ENCODE measurements around the gene PTPN1.

Gene PTPN1

DNA sequence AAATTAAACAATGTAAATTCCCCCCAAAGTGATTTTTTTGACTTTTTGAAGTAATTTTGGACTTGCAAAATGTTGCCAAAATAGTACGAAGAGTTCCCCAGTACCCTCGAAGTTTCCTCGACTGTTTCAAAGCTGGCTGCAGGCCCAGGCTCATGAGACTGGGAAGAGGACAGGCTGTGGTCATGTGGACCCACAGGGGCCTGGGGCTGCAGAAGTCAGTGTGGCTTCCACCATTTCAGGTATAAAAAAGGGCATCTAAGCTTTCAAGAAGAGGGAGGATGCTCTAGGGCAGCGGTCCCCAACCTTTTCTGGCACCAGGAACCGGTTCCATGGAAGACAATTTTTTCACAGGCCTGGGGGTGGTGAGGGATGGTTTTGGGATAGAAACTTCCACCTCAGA lies 75.0 kb downstream of the PTPN1 start:
- DNase-seq (ENCODE audit: extremely low read depth, insufficient read length): no peak
- H3K4me3 ChIP-seq (replicated peaks; ENCODE audit: low read depth, low read length): no peak overlapping the region
- TF ChIP-seq, protein P1, sequence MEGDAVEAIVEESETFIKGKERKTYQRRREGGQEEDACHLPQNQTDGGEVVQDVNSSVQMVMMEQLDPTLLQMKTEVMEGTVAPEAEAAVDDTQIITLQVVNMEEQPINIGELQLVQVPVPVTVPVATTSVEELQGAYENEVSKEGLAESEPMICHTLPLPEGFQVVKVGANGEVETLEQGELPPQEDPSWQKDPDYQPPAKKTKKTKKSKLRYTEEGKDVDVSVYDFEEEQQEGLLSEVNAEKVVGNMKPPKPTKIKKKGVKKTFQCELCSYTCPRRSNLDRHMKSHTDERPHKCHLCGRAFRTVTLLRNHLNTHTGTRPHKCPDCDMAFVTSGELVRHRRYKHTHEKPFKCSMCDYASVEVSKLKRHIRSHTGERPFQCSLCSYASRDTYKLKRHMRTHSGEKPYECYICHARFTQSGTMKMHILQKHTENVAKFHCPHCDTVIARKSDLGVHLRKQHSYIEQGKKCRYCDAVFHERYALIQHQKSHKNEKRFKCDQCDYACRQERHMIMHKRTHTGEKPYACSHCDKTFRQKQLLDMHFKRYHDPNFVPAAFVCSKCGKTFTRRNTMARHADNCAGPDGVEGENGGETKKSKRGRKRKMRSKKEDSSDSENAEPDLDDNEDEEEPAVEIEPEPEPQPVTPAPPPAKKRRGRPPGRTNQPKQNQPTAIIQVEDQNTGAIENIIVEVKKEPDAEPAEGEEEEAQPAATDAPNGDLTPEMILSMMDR (IDR thresholded peaks at IDR 0.05; ENCODE audit: insufficient read depth, low read length, poor library complexity, severe bottlenecking): no peak
- H3K36me3 ChIP-seq (ENCODE audit: control insufficient read depth, insufficient read depth, low read length): peaks cover 53% of the 10 kb centered on the region
- no peaks in the 10 kb centered on the region for H3K27me3 ChIP-seq (replicated peaks; ENCODE audit: control insufficient read depth, insufficient read depth, low read length)

DNA sequence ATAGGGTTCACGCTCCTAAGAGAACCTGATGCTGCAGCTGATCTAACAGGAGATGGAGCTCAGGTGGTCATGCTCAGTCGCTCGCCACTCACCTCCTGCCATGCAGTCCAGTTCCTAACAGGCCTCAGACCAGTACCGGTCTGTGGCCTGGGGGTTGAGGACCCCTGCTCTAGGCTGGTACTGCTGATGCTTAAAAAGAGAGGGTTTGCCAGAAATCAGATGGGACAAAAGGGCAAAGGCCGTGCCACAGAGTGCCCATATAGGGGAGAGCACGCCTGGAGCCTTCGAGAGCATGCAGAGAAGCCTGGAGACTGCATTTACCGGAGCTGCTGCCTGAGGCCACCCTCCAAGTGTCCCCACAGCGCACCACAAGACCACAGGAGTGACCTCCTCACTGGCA lies 75.5 kb downstream of the PTPN1 start:
- no peak for DNase-seq (ENCODE audit: extremely low read depth, insufficient read length)

DNA sequence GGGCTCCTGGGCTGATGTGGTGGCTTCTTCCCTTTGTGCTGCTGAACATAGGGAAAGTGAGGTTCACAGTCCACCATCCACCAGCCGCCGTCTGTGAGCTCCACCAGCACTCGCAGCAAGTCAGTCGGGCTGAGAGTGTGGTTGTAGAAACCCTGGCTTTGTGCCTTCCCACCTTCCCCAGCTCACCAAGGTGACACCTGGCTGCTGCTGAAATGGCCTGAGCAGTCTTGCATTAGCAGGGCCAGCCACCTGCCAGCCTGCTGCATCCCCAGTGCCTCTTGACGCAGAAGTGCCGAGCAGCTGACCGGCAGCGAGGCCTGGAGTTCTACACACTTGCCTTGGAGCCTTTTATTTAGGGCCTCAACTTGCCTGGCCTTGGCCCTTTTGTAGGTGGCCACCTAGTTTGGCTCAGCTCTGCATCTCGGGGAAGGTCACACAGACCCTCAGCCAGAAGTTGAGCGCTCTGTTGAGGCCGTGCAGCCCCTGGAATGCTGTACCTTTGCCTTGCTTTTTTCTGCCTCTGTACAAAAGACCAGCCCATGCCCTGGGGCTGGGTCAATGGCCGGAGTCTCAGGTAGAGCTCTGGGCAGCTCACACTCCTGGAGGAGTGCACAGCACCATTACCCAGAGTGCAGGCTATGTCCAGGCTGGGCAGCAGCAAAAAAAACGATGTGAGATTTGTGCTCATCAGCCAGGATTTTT lies 76.5 kb downstream of the PTPN1 start:
- Histone ChIP-seq H3K4me3 (replicated peaks; ENCODE audit: low read depth, low read length) (no peak overlapping the region), H3K27me3 (replicated peaks; ENCODE audit: control insufficient read depth, insufficient read depth, low read length) (no peaks in the 10 kb centered on the region), H3K36me3 (ENCODE audit: control insufficient read depth, insufficient read depth, low read length) (peaks cover 43% of the 10 kb centered on the region)
- TF ChIP-seq, protein P1 (IDR thresholded peaks at IDR 0.05; ENCODE audit: insufficient read depth, low read length, poor library complexity, severe bottlenecking): no peak
- no peak for DNase-seq (ENCODE audit: extremely low read depth, insufficient read length)

More for the DNA sequence above, 75.5 kb downstream of the PTPN1 start:
- Histone ChIP-seq H3K36me3 (ENCODE audit: control insufficient read depth, insufficient read depth, low read length) (peaks cover 50% of the 10 kb centered on the region), H3K27me3 (replicated peaks; ENCODE audit: control insufficient read depth, insufficient read depth, low read length) (no peaks in the 10 kb centered on the region), H3K4me3 (replicated peaks; ENCODE audit: low read depth, low read length) (no peak overlapping the region)
- TF ChIP-seq, protein P1 (IDR thresholded peaks at IDR 0.05; ENCODE audit: insufficient read depth, low read length, poor library complexity, severe bottlenecking): no peak

DNA sequence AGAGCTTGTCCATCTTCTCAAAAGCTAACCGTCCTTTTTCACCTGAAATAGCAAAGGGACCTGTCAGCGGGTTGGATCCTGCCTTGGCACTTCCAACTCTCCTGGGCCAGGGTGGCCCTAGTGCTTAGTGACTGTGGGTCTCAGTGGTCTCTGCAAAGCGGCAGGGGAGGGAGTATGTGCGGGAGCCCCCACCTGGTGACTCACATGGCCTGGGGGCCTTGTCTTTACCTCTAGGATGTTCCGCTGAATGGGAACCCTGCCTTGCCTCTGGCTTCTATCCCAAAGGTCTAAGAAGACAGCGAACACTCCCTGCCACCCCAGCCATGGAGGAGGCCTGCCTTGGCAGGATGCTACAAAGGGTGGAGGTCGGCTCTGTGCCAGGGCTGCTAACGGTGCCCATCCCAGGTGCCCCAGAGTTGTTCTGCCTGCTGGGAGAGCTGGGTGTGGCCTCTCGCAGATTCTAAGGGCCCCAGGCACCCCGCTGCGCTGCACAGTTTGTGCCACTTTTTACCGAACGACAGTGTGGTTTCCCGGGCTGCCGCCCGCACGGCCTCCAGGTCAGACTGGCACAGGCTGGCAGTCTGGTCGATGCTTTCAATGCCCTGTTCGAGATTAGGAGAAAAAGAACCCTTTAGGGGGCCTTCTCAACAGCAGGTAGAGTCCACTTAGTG lies 77.2 kb downstream of the PTPN1 start:
- TF ChIP-seq, protein P1 (IDR thresholded peaks at IDR 0.05; ENCODE audit: insufficient read depth, low read length, poor library complexity, severe bottlenecking): no peak
- no peak overlapping the region for H3K4me3 ChIP-seq (replicated peaks; ENCODE audit: low read depth, low read length)
- DNase-seq (ENCODE audit: extremely low read depth, insufficient read length): no peak
- peaks cover 38% of the 10 kb centered on the region for H3K36me3 ChIP-seq (ENCODE audit: control insufficient read depth, insufficient read depth, low read length)
- H3K27me3 ChIP-seq (replicated peaks; ENCODE audit: control insufficient read depth, insufficient read depth, low read length): no peaks in the 10 kb centered on the region

DNA sequence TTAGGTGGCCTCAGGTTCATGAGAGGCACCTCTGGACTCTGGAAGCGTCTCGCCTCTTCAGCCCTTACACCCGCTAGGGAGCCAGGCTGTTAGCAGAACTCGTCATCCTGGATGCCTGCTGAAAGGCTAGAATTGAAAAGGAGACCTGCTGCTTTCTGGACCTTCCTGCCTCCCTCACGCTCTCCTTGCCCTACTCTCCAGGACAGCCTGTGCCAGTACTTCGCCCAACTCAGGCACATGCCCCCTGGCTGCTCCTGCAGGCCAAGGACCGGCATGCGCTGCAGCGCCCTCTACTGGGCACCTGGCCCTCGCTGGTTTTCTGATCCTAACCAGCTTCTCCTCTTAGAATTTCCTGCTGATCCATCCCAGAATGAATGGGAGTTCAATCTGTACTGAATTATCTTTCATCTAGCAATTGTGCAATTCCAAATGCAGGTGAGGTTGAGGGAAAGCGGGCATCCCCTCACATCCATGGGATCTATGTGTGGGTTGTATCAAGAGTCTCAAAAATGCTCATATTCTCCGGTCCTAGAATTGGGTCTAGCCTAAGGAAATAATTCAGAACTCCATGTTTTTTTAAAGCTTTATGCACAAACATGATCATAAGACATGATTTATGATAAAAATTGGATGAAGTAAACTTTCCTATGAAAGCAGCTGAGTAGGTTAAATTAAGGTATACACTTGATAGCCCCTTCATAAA lies 78.0 kb downstream of the PTPN1 start:
- H3K4me3 ChIP-seq (replicated peaks; ENCODE audit: low read depth, low read length): no peak overlapping the region
- no peak for DNase-seq (ENCODE audit: extremely low read depth, insufficient read length)

More for the DNA sequence above, 78.0 kb downstream of the PTPN1 start:
- Histone ChIP-seq H3K36me3 (ENCODE audit: control insufficient read depth, insufficient read depth, low read length) (peaks cover 34% of the 10 kb centered on the region), H3K27me3 (replicated peaks; ENCODE audit: control insufficient read depth, insufficient read depth, low read length) (no peaks in the 10 kb centered on the region)
- TF ChIP-seq, protein P1 (IDR thresholded peaks at IDR 0.05; ENCODE audit: insufficient read depth, low read length, poor library complexity, severe bottlenecking): peak; percentile 99

Data from GM06990 (cell line).